Astrocyte (in vitro differentiated cells and primary cell): ENCODE measurements around the gene TNK1.

Source experiments
- CTCF ChIP-seq: IDR thresholded peaks from 2 replicates; pipeline ENCODE4 v1.5.1; 2011; ENCODE audit warnings: low read depth, mild to moderate bottlenecking, inconsistent platforms, low read length, moderate library complexity; ENCODE audit not compliant: insufficient read depth
- EZH2 ChIP-seq: IDR thresholded peaks from 2 replicates; pipeline ENCODE4 v1.6.1; 2012; ENCODE audit warnings: mild to moderate bottlenecking, low read length, inconsistent platforms; ENCODE audit not compliant: insufficient read depth

GRCh38 chr17:7347630-7348477 is 33.0 kb upstream of the TNK1 start:
- no peak for TF ChIP-seq CTCF
- no peak for TF ChIP-seq EZH2
